ENCODE measurements around the gene FAM53C.
A peak's percentile ranks its signal among the peaks of the same experiment; 100 is the strongest.
"Not testable (repeated sequence)": the region's sequence is repeated elsewhere in the genome, so short reads cannot be mapped to it uniquely, and the experiment has no call there.

Gene FAM53C

GRCh38 chr5:138337685-138338410 lies at the start of gene FAM53C:
Gene FAM53C, plus strand, starts transcription at chr5:138338266. Its CDS starts 3,070 bp downstream, at chr5:138341336.
- Histone ChIP-seq H3K36me3 (ENCODE audit: control insufficient read depth in 1 of 2, insufficient read depth in 2 of 2, low read length in 2 of 2) (peaks cover 5 to 9% of the 10 kb centered on the region in 2 donors), H3K4me1 (ENCODE audit: control insufficient read depth in 1 of 2, insufficient read depth in 2 of 2, low read length in 2 of 2) (peaks cover 16 to 23% of the 10 kb centered on the region in 2 donors), H3K27me3 (ENCODE audit: control insufficient read depth in 1 of 2, insufficient read depth in 2 of 2, low read length in 2 of 2) (no peaks in the 10 kb centered on the region), H3K27ac (ENCODE audit: low read depth, low read length) (peak within 1 kb of the TSS; percentile 92), H3K4me3 (ENCODE audit: low read depth in 1 of 2, low read length in 2 of 2) (peak within 1 kb of the TSS; percentile 86 to 88), H3K9me3 (ENCODE audit: control insufficient read depth in 1 of 2, low read length in 2 of 2) (no peaks in the 10 kb centered on the region), H3K9ac (ENCODE audit: low read depth in 1 of 2, low read length in 2 of 2) (peak within 1 kb of the TSS; percentile 82 to 83)

- Histone ChIP-seq H3K27me3 (ENCODE audit: control insufficient read depth in 1 of 2, insufficient read depth in 2 of 2, low read length in 2 of 2) (no peaks in the 10 kb centered on the region), H3K4me3 (ENCODE audit: low read depth in 1 of 2, low read length in 2 of 2) (no peak overlapping the region), H3K9me3 (ENCODE audit: control insufficient read depth in 1 of 2, low read length in 2 of 2) (no peaks in the 10 kb centered on the region), H3K4me1 (ENCODE audit: control insufficient read depth in 1 of 2, insufficient read depth in 2 of 2, low read length in 2 of 2) (no peaks in the 10 kb centered on the region), H3K9ac (ENCODE audit: low read depth in 1 of 2, low read length in 2 of 2) (no peak overlapping the region), H3K36me3 (ENCODE audit: control insufficient read depth in 1 of 2, insufficient read depth in 2 of 2, low read length in 2 of 2) (peaks cover 0 to 3% of the 10 kb centered on the region in 2 donors), H3K27ac (ENCODE audit: low read depth, low read length) (no peak overlapping the region)
These were observed 48.8 kb upstream of the FAM53C start for GRCh38 chr5:138289296-138289695.

- H3K27me3 ChIP-seq (ENCODE audit: control insufficient read depth in 1 of 2, insufficient read depth in 2 of 2, low read length in 2 of 2): no peaks in the 10 kb centered on the region
- H3K4me3 ChIP-seq (ENCODE audit: low read depth in 1 of 2, low read length in 2 of 2): no peak overlapping the region
- no peaks in the 10 kb centered on the region for H3K36me3 ChIP-seq (ENCODE audit: control insufficient read depth in 1 of 2, insufficient read depth in 2 of 2, low read length in 2 of 2)
- no peak overlapping the region for H3K9ac ChIP-seq (ENCODE audit: low read depth in 1 of 2, low read length in 2 of 2)
- H3K27ac ChIP-seq (ENCODE audit: low read depth, low read length): no peak overlapping the region
- no peaks in the 10 kb centered on the region for H3K9me3 ChIP-seq (ENCODE audit: control insufficient read depth in 1 of 2, low read length in 2 of 2)
- H3K4me1 ChIP-seq (ENCODE audit: control insufficient read depth in 1 of 2, insufficient read depth in 2 of 2, low read length in 2 of 2): no peaks in the 10 kb centered on the region
These were observed 34.7 kb upstream of the FAM53C start for GRCh38 chr5:138303372-138303771.

GRCh38 chr5:138305797-138306196 lies 32.3 kb upstream of the FAM53C start:
- Histone ChIP-seq H3K4me1 (ENCODE audit: control insufficient read depth in 1 of 2, insufficient read depth in 2 of 2, low read length in 2 of 2) (no peaks in the 10 kb centered on the region), H3K27me3 (ENCODE audit: control insufficient read depth in 1 of 2, insufficient read depth in 2 of 2, low read length in 2 of 2) (no peaks in the 10 kb centered on the region), H3K9me3 (ENCODE audit: control insufficient read depth in 1 of 2, low read length in 2 of 2) (no peaks in the 10 kb centered on the region), H3K36me3 (ENCODE audit: control insufficient read depth in 1 of 2, insufficient read depth in 2 of 2, low read length in 2 of 2) (no peaks in the 10 kb centered on the region), H3K9ac (ENCODE audit: low read depth in 1 of 2, low read length in 2 of 2) (no peak overlapping the region), H3K27ac (ENCODE audit: low read depth, low read length) (no peak overlapping the region), H3K4me3 (ENCODE audit: low read depth in 1 of 2, low read length in 2 of 2) (no peak overlapping the region)

- no peaks in the 10 kb centered on the region for H3K4me1 ChIP-seq (ENCODE audit: control insufficient read depth in 1 of 2, insufficient read depth in 2 of 2, low read length in 2 of 2)
- H3K9me3 ChIP-seq (ENCODE audit: control insufficient read depth in 1 of 2, low read length in 2 of 2): no peaks in the 10 kb centered on the region
- H3K27ac ChIP-seq (ENCODE audit: low read depth, low read length): no peak overlapping the region
- no peak overlapping the region for H3K9ac ChIP-seq (ENCODE audit: low read depth in 1 of 2, low read length in 2 of 2)
- peaks cover 0 to 3% of the 10 kb centered on the region in 2 donors for H3K36me3 ChIP-seq (ENCODE audit: control insufficient read depth in 1 of 2, insufficient read depth in 2 of 2, low read length in 2 of 2)
- no peak overlapping the region for H3K4me3 ChIP-seq (ENCODE audit: low read depth in 1 of 2, low read length in 2 of 2)
- no peaks in the 10 kb centered on the region for H3K27me3 ChIP-seq (ENCODE audit: control insufficient read depth in 1 of 2, insufficient read depth in 2 of 2, low read length in 2 of 2)
These were observed 22.3 kb upstream of the FAM53C start for GRCh38 chr5:138315751-138316278.

GRCh38 chr5:138316355-138316754 lies 21.7 kb upstream of the FAM53C start:
- Histone ChIP-seq H3K27me3 (ENCODE audit: control insufficient read depth in 1 of 2, insufficient read depth in 2 of 2, low read length in 2 of 2) (no peaks in the 10 kb centered on the region), H3K36me3 (ENCODE audit: control insufficient read depth in 1 of 2, insufficient read depth in 2 of 2, low read length in 2 of 2) (peaks cover 0 to 3% of the 10 kb centered on the region in 2 donors), H3K4me1 (ENCODE audit: control insufficient read depth in 1 of 2, insufficient read depth in 2 of 2, low read length in 2 of 2) (no peaks in the 10 kb centered on the region), H3K9ac (ENCODE audit: low read depth in 1 of 2, low read length in 2 of 2) (no peak overlapping the region), H3K4me3 (ENCODE audit: low read depth in 1 of 2, low read length in 2 of 2) (no peak overlapping the region), H3K9me3 (ENCODE audit: control insufficient read depth in 1 of 2, low read length in 2 of 2) (no peaks in the 10 kb centered on the region), H3K27ac (ENCODE audit: low read depth, low read length) (no peak overlapping the region)

- H3K9me3 ChIP-seq (ENCODE audit: control insufficient read depth in 1 of 2, low read length in 2 of 2); H3K4me3 ChIP-seq (ENCODE audit: low read depth in 1 of 2, low read length in 2 of 2); H3K27ac ChIP-seq (ENCODE audit: low read depth, low read length); H3K36me3 ChIP-seq (ENCODE audit: control insufficient read depth in 1 of 2, insufficient read depth in 2 of 2, low read length in 2 of 2); H3K4me1 ChIP-seq (ENCODE audit: control insufficient read depth in 1 of 2, insufficient read depth in 2 of 2, low read length in 2 of 2); H3K9ac ChIP-seq (ENCODE audit: low read depth in 1 of 2, low read length in 2 of 2); H3K27me3 ChIP-seq (ENCODE audit: control insufficient read depth in 1 of 2, insufficient read depth in 2 of 2, low read length in 2 of 2): not testable (repeated sequence)
These were observed 19.9 kb upstream of the FAM53C start for GRCh38 chr5:138318211-138318610.

GRCh38 chr5:138330813-138331448 lies 7.1 kb upstream of the FAM53C start:
- H3K27ac ChIP-seq (ENCODE audit: low read depth, low read length): no peak overlapping the region

GRCh38 chr5:138331449-138332368 lies 6.4 kb upstream of the FAM53C start, which contains the start of gene CDC25C:
Gene CDC25C, minus strand, starts transcription at chr5:138331804. Its CDS starts 624 bp downstream, at chr5:138331180.
- H3K36me3 ChIP-seq (ENCODE audit: control insufficient read depth in 1 of 2, insufficient read depth in 2 of 2, low read length in 2 of 2): no peaks in the 10 kb centered on the region
- H3K27ac ChIP-seq (ENCODE audit: low read depth, low read length): no peak within 1 kb of the TSS
- peak within 1 kb of the TSS; percentile 45 to 58 for H3K9ac ChIP-seq (ENCODE audit: low read depth in 1 of 2, low read length in 2 of 2)
- H3K27me3 ChIP-seq (ENCODE audit: control insufficient read depth in 1 of 2, insufficient read depth in 2 of 2, low read length in 2 of 2): no peaks in the 10 kb centered on the region
- H3K9me3 ChIP-seq (ENCODE audit: control insufficient read depth in 1 of 2, low read length in 2 of 2): no peaks in the 10 kb centered on the region
- H3K4me1 ChIP-seq (ENCODE audit: control insufficient read depth in 1 of 2, insufficient read depth in 2 of 2, low read length in 2 of 2): peaks cover 8 to 16% of the 10 kb centered on the region in 2 donors
- peak within 1 kb of the TSS; percentile 79 to 80 for H3K4me3 ChIP-seq (ENCODE audit: low read depth in 1 of 2, low read length in 2 of 2)

More at GRCh38 chr5:138330813-138331448, 7.1 kb upstream of the FAM53C start:
- no peaks in the 10 kb centered on the region for H3K36me3 ChIP-seq (ENCODE audit: control insufficient read depth in 1 of 2, insufficient read depth in 2 of 2, low read length in 2 of 2)
- H3K4me3 ChIP-seq (ENCODE audit: low read depth in 1 of 2, low read length in 2 of 2): peak overlapping the region; percentile 79 to 80
- H3K9me3 ChIP-seq (ENCODE audit: control insufficient read depth in 1 of 2, low read length in 2 of 2): no peaks in the 10 kb centered on the region
- H3K27me3 ChIP-seq (ENCODE audit: control insufficient read depth in 1 of 2, insufficient read depth in 2 of 2, low read length in 2 of 2): no peaks in the 10 kb centered on the region
- peak overlapping the region; percentile 45 to 58 for H3K9ac ChIP-seq (ENCODE audit: low read depth in 1 of 2, low read length in 2 of 2)
- H3K4me1 ChIP-seq (ENCODE audit: control insufficient read depth in 1 of 2, insufficient read depth in 2 of 2, low read length in 2 of 2): peaks cover 8 to 16% of the 10 kb centered on the region in 2 donors

All from duodenal mucosa (tissue), 2 donors.